HepG2 (cell line): ENCODE results near the gene TLR5. TPM values are rescaled to one million over a fixed set of nuclear protein-coding genes. Genes with fewer than 3 reads are reported as not detected.

Experiments
- ATAC-seq: fragments of 200-7000 bp; cut with Tn5 transposase; 3 replicates; pipeline ENCODE4 v1.9.1; 2020; ENCODE audit warnings: mild to moderate bottlenecking, moderate library complexity
- BruUV-seq: library from RNA; stranded (reverse); fragments of 400-500 nt; replicated peaks from 2 replicates; lab custom pipeline; 2021; lab: Mats Ljungman, UMichigan
- CTCF ChIA-PET: fragments of 300-600 bp; formaldehyde crosslinking; extraction: SDS; loops from one replicate; lab custom pipeline; 2021; ENCODE audit warnings: low total read pairs, inconsistent platforms, low intra/inter-chr PET ratio; lab: Yijun Ruan, JAX
- POLR2A ChIA-PET: fragments of 350-600 bp; sonication (Branson Sonifier 250); formaldehyde crosslinking; loops from one replicate; lab custom pipeline; 2020; ENCODE audit warnings: antibody characterized with exemption, inconsistent platforms; lab: Yijun Ruan, JAX
- DNase-seq: peaks from one replicate; pipeline ENCODE4 v3.0.0-alpha.2; 2015; ENCODE audit warnings: low spot score
- FAIRE-seq: peaks from 3 replicates; lab custom pipeline; 2011; peaks lifted over from hg19 to GRCh38; lab: Jason Lieb, UNC
- H2AFZ ChIP-seq: one replicate; pipeline ENCODE4 v1.6.1; 2011; ENCODE audit warnings: low read length, inconsistent platforms
- H3K27ac ChIP-seq: fragments of 300-600 bp; 3 replicates; pipeline ENCODE4 v1.8.0; 2011; ENCODE audit warnings: mixed run types, mild to moderate bottlenecking, mixed read lengths, low read length, inconsistent platforms; ENCODE audit not compliant: insufficient read depth; ENCODE audit errors: extremely low read length
- H3K27me3 ChIP-seq, 2 experiments: fragments of 200-600 bp in 1 of 2; 2 replicates in 1 of 2; 3 replicates in 1 of 2; pipeline versions ENCODE4 v1.6.0 to v1.8.0; 2011; ENCODE audit warnings: low read length in 2 of 2, mild to moderate bottlenecking in 2 of 2, moderate library complexity in 2 of 2, inconsistent platforms in 1 of 2; ENCODE audit not compliant: insufficient read depth in 2 of 2, control insufficient read depth in 1 of 2
- H3K36me3 ChIP-seq, 2 experiments: fragments of 200-600 bp in 1 of 2; replicated peaks in 1 of 2; 2 replicates in 1 of 2; 3 replicates in 1 of 2; pipeline versions ENCODE4 v1.5.1 to v1.8.0; 2011; ENCODE audit warnings: low read length in 2 of 2, inconsistent platforms in 1 of 2; ENCODE audit not compliant: insufficient read depth in 2 of 2, control insufficient read depth in 1 of 2
- H3K4me1 ChIP-seq: 2 replicates; pipeline ENCODE4 v1.5.1; 2012; ENCODE audit warnings: low read length, inconsistent platforms; ENCODE audit not compliant: insufficient read depth
- H3K4me2 ChIP-seq: 2 replicates; pipeline ENCODE4 v1.6.0; 2011; ENCODE audit warnings: low read depth, low read length, inconsistent platforms
- H3K4me3 ChIP-seq, 3 experiments: fragments of 200-600 bp in 1 of 3; sonication (generic), shearing (Covaris generic) in 1 of 3; replicated peaks in 1 of 3; 2 replicates each; pipeline ENCODE4 v1.5.1; 2011 to 2016; ENCODE audit warnings: low read length in 3 of 3, inconsistent platforms in 2 of 3, low read depth in 2 of 3, mild to moderate bottlenecking in 2 of 3, control low read depth in 1 of 3, mixed read lengths in 1 of 3; ENCODE audit not compliant: insufficient read depth in 1 of 3
- H3K79me2 ChIP-seq: one replicate; pipeline ENCODE4 v1.6.1; 2011; ENCODE audit warnings: low read length, inconsistent platforms; ENCODE audit not compliant: insufficient read depth
- H3K9ac ChIP-seq: 2 replicates; pipeline ENCODE4 v1.6.0; 2011; ENCODE audit warnings: mild to moderate bottlenecking, low read depth, low read length, inconsistent platforms; ENCODE audit not compliant: insufficient read depth
- H3K9me3 ChIP-seq: 2 replicates; pipeline ENCODE4 v1.5.1; 2012; ENCODE audit warnings: mild to moderate bottlenecking, low read length
- H4K20me1 ChIP-seq: 2 replicates; pipeline ENCODE4 v1.6.0; 2011; ENCODE audit warnings: inconsistent platforms, mild to moderate bottlenecking, low read length, moderate library complexity; ENCODE audit not compliant: insufficient read depth
- CEBPB ChIP-seq: IDR thresholded peaks from 2 replicates; pipeline ENCODE4 v1.6.1; 2011; ENCODE audit warnings: low read depth, low read length, improper control_type of control experiment, borderline replicate concordance
- FOXA1 ChIP-seq, 2 experiments: fragments of 450-650 bp in 1 of 2; sonication (generic) in 1 of 2; formaldehyde crosslinking in 1 of 2; IDR thresholded peaks; 2 replicates each; pipeline versions ENCODE4 v1.4.0 to v1.6.1; 2016 to 2020; ENCODE audit warnings: missing genetic modification reagents in 1 of 2
- HNRNPH1 ChIP-seq: fragments of 200-400 bp; formaldehyde crosslinking; optimal IDR thresholded peaks from 2 replicates; pipeline ENCODE3; 2017; ENCODE audit warnings: mild to moderate bottlenecking, low read depth, low read length
- SMAD1 ChIP-seq: sonication (generic); formaldehyde crosslinking; IDR thresholded peaks from 2 replicates; pipeline ENCODE4 v1.4.0; 2020; ENCODE audit warnings: missing genetic modification reagents, low read depth, mild to moderate bottlenecking, borderline replicate concordance
- ZBTB34 ChIP-seq: sonication (generic); formaldehyde crosslinking; IDR thresholded peaks from 2 replicates; pipeline ENCODE4 v1.8.0; 2022; ENCODE audit warnings: mild to moderate bottlenecking, missing genetic modification reagents
- ZBTB43 ChIP-seq: sonication (generic); formaldehyde crosslinking; conservative IDR thresholded peaks from 2 replicates; pipeline ENCODE4 v1.4.0; 2020; ENCODE audit warnings: missing genetic modification reagents
- ZNF484 ChIP-seq: sonication (generic); formaldehyde crosslinking; IDR thresholded peaks from 2 replicates; pipeline ENCODE4 v1.5.1; 2020; ENCODE audit warnings: mild to moderate bottlenecking, low read depth, missing genetic modification reagents, borderline replicate concordance
- ZNF503 ChIP-seq: sonication (generic); formaldehyde crosslinking; IDR thresholded peaks from 2 replicates; pipeline ENCODE4 v1.4.0; 2020; ENCODE audit warnings: missing genetic modification reagents
- ZNF547 ChIP-seq: sonication (generic); formaldehyde crosslinking; IDR thresholded peaks from 2 replicates; pipeline ENCODE4 v1.5.1; 2020; ENCODE audit warnings: mild to moderate bottlenecking, missing genetic modification reagents
- ZNF556 ChIP-seq: sonication (generic); formaldehyde crosslinking; IDR thresholded peaks from 2 replicates; pipeline ENCODE4 v1.4.0; 2020; ENCODE audit warnings: mild to moderate bottlenecking, missing genetic modification reagents, borderline replicate concordance
- ZNF558 ChIP-seq: sonication (generic); formaldehyde crosslinking; IDR thresholded peaks from 2 replicates; pipeline ENCODE4 v1.9.0; 2022; ENCODE audit warnings: mild to moderate bottlenecking, missing genetic modification reagents, borderline replicate concordance
- ZNF737 ChIP-seq: sonication (generic); formaldehyde crosslinking; IDR thresholded peaks from 2 replicates; pipeline ENCODE4 v1.5.0; 2020; ENCODE audit warnings: missing genetic modification reagents, mild to moderate bottlenecking, borderline replicate concordance
- ZZZ3 ChIP-seq: sonication (generic); formaldehyde crosslinking; IDR thresholded peaks from 2 replicates; pipeline ENCODE4 v1.4.0; 2020; ENCODE audit warnings: missing genetic modification reagents, mild to moderate bottlenecking, borderline replicate concordance
- WGBS: methylation state at CpG from one replicate; pipeline ENCODE4 v1.1.6; 2017; ENCODE audit warnings: low lambda C conversion rate; 5-methylcytosine and 5-hydroxymethylcytosine counted together
- in situ Hi-C: cut with HindIII; loops from 2 replicates; pipeline ENCODE4 v1.10.0; 2017; ENCODE audit warnings: low pct_unique_long_range_greater_than_20kb; ENCODE audit not compliant: extremely low pct_ligation_motif_present
- intact Hi-C: fragments of 100-400 bp; cut with micrococcal nuclease; formaldehyde crosslinking; loops from one replicate; pipeline ENCODE4 v1.10.0; 2022; ENCODE audit not compliant: unreplicated experiment
- polyA plus RNA-seq, 8 experiments: library from polyadenylated mRNA; depleted of rRNA in 3 of 8; stranded (reverse) in 7 of 8; unstranded in 1 of 8; fragments of >200 nt; fragmentation: Illumina TruSeq in 4 of 8; extraction: Trizol in 4 of 8; gene quantifications; 2 replicates each; pipeline versions ENCODE4 v1.2.1 to v1.2.3, GENCODE V29; 2011 to 2016; ENCODE audit warnings: low read depth in 4 of 8, missing spikeins in 1 of 8, mixed read lengths in 1 of 8; ENCODE audit not compliant: insufficient read depth in 1 of 8
- total RNA-seq, 5 experiments: library from RNA; depleted of rRNA; stranded (reverse); fragments of >200 nt; fragmentation: Illumina TruSeq; extraction: Trizol; gene quantifications; 2 replicates each; pipeline ENCODE4 v1.2.3, GENCODE V29; 2016; ENCODE audit warnings: low read depth in 1 of 5

Gene TLR5
- total and polyA plus RNA-seq, 2 of the 13 experiments (the other 11 are each of a cell fraction or from before 2014, with no cell fraction given) = not detected

- FAIRE-seq (no peak), DNase-seq (no peak), ATAC-seq (no peak)
- H4K20me1 ChIP-seq = no peaks in the 10 kb centered on the region
- intact Hi-C loops (no loop called here), in situ Hi-C loops (loop anchor here (25.0 kb wide), 1 partner anchor 634 kb away; no protein-coding TSS in a partner anchor)
- H3K4me2 ChIP-seq = no peak overlapping the region
- H3K4me1 ChIP-seq = peaks cover 7% of the 10 kb centered on the region; the same call in 1 of the 2 replicates
- H3K79me2 ChIP-seq = no peaks in the 10 kb centered on the region
- H3K27me3 ChIP-seq = no peaks in the 10 kb centered on the region; a peak in 1 of 5 replicates
- no peak overlapping the region for H2AFZ ChIP-seq
- no TSS peak for BruUV-seq
- H3K36me3 ChIP-seq = no peaks in the 10 kb centered on the region
- no peaks in the 10 kb centered on the region for H3K9me3 ChIP-seq
- TF ChIP-seq ZNF556 (CRISPR knock-in tag) (no peak), CEBPB (peak; percentile 59; the same call in 1 of the 2 replicates), HNRNPH1 (no peak)
- TF ChIP-seq, all 625 proteins: peak for 1
- no peak overlapping the region for H3K9ac ChIP-seq
- 57% methylated on average over 4 of the region's 4 CpGs for WGBS
- ChIA-PET CTCF (no interaction called here), POLR2A (no interaction called here)
- H3K4me3 ChIP-seq = no peak overlapping the region
- no peak overlapping the region for H3K27ac ChIP-seq
These were observed 47.2 kb downstream of the TLR5 start for GRCh38 chr1:223095870-223096269.

GRCh38 chr1:223091896-223092295, 51.2 kb downstream of the TLR5 start:
- in situ Hi-C loops (loop anchor here (25.0 kb wide), 1 partner anchor 630 kb away; no protein-coding TSS in a partner anchor), intact Hi-C loops (no loop called here)
- Histone ChIP-seq H3K9ac (no peak overlapping the region), H3K79me2 (no peaks in the 10 kb centered on the region), H3K4me2 (no peak overlapping the region), H3K4me1 (peaks cover 17% of the 10 kb centered on the region), H2AFZ (no peak overlapping the region), H3K36me3 (no peaks in the 10 kb centered on the region), H3K27ac (no peak overlapping the region), H3K9me3 (no peaks in the 10 kb centered on the region), H3K27me3 (no peaks in the 10 kb centered on the region; a peak in 1 of 5 replicates), H4K20me1 (no peaks in the 10 kb centered on the region), H3K4me3 (no peak overlapping the region)
- no peak for FAIRE-seq
- no peak for TF ChIP-seq SMAD1 (CRISPR knock-in tag)
- no peak for TF ChIP-seq ZNF737 (CRISPR knock-in tag)
- no peak for TF ChIP-seq ZNF484 (CRISPR knock-in tag)
- no peak for TF ChIP-seq ZNF558 (CRISPR knock-in tag)
- TF ChIP-seq FOXA1 (IDR thresholded peaks at IDR 0.05) = no peak
- no peak for TF ChIP-seq FOXA1 (CRISPR knock-in tag; IDR thresholded peaks at IDR 0.05)
- no peak for TF ChIP-seq ZBTB34
- TF ChIP-seq ZNF503 (CRISPR knock-in tag) = no peak
- TF ChIP-seq ZNF547 (CRISPR knock-in tag) = no peak
- TF ChIP-seq ZBTB43 (CRISPR knock-in tag) = no peak
- no peak for TF ChIP-seq ZZZ3
- no TSS peak for BruUV-seq
- CTCF ChIA-PET = no interaction called here
- POLR2A ChIA-PET = no interaction called here
- no peak for DNase-seq
- WGBS = 52% methylated on average over 5 of the region's 6 CpGs
- no peak for ATAC-seq
